Fibroblast of mammary gland (primary cell): Measurements from ENCODE around the gene CCR3.

ENCODE experiments used
- DNase-seq: peaks from one replicate; pipeline ENCODE4 v3.0.0-alpha.2; 2010; ENCODE audit warnings: low read depth
- H3K4me3 ChIP-seq: 2 replicates; pipeline ENCODE4 v1.5.1; 2011; ENCODE audit warnings: low read depth, mild to moderate bottlenecking, low read length, moderate library complexity; ENCODE audit not compliant: control insufficient read depth
- TF ChIP-seq, protein P1 (sequence below): conservative IDR thresholded peaks from 2 replicates; pipeline ENCODE4 v1.5.1; 2011; ENCODE audit warnings: low read depth, low read length, inconsistent platforms; ENCODE audit not compliant: control insufficient read depth, insufficient read depth

Gene CCR3

DNA sequence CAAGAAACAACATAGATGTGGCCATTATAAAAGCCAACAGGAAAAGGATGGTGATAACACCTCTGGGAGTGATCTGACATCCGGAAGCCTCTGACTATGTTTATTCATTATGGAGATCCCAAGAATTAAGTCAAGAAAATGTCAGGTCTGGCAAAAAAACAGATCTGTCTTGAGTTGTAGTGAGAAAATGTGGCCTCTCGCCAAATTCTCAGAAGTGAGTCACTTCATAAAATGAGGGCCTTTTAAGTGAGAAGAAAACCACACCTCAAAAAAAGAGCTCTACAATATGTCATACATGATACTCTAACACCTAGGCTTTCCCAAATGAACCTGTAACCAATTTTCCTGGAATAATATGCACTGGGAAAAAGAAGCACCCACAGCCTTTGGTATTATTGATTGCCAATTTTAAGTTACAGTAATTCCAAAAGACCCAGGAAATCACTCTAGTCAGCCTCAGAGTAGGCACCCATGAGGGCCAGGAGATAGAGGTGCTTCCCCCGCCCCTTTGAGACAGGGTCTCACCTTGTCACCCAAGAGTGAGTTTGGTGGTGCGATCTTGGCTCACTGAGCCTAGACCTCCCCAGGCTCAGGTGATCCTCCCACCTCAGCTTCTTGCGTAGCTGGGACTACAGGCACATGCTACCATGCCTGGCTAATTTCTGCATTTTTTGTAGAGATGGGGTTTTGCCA is 38.0 kb downstream of the CCR3 start:
- DNase-seq = peak; percentile 61
- no peak overlapping the region for H3K4me3 ChIP-seq
- TF ChIP-seq, protein P1, sequence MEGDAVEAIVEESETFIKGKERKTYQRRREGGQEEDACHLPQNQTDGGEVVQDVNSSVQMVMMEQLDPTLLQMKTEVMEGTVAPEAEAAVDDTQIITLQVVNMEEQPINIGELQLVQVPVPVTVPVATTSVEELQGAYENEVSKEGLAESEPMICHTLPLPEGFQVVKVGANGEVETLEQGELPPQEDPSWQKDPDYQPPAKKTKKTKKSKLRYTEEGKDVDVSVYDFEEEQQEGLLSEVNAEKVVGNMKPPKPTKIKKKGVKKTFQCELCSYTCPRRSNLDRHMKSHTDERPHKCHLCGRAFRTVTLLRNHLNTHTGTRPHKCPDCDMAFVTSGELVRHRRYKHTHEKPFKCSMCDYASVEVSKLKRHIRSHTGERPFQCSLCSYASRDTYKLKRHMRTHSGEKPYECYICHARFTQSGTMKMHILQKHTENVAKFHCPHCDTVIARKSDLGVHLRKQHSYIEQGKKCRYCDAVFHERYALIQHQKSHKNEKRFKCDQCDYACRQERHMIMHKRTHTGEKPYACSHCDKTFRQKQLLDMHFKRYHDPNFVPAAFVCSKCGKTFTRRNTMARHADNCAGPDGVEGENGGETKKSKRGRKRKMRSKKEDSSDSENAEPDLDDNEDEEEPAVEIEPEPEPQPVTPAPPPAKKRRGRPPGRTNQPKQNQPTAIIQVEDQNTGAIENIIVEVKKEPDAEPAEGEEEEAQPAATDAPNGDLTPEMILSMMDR = no peak

DNA sequence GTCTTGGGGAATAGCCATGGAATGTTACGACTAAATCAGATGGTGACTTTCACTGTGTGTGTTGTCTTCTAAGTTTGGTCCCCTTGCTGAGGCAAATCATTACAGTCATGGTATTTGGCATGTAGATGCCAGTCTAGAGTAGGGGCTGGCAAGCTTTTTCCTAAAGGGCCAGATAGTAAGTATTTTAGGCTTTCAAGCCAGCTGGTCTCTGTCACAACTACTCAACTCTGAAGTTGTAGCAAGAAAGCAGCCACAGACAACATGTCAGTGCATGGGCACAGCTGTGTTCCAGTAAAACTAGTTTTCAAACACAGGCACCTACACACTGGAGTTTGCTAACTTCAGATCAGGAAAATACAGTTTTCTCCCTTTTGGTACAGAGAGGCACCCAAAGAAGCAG is 39.3 kb downstream of the CCR3 start:
- no peak overlapping the region for H3K4me3 ChIP-seq
- TF ChIP-seq, protein P1 = no peak
- DNase-seq = no peak

DNA sequence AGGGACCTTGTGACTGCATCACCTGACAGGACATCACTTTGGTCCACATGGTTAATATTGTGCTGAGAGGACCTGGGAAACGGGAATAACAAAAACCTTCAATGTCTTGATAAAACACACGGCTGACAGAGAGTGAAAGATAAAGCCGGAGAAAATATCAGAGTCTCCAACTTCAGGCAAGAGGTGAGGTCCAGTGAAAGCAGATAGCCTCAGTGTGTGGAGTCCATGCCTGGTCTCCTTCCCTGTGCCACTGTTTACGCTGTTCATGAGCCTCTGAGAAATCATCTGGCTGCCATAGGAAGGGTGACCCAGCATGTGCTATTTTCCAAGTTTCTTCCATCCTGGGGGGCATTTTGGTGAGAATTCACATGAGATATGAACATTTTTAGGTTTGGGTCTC is 39.8 kb downstream of the CCR3 start:
- DNase-seq = no peak
- TF ChIP-seq, protein P1 = no peak

DNA sequence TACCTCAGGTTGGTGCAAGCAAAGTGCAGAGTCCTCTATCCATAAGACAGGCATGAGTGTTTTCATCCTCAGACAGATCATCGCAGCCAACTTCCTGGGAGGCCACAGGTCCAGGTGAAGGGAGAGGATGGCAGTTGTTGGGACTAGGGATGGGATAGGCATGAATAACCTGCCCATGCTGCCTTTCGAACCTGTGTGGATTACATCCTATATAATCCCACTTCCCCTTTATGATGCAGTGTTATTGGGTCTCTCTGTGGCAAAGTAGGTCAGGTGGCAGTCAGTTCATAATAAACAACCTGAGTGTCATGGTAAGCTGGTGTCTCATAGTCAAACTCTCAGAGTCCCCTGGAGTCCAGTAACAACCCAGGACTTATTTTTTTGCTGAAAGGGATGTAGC is 40.4 kb downstream of the CCR3 start:
- DNase-seq = no peak
- H3K4me3 ChIP-seq = no peak overlapping the region

More for the DNA sequence above, 39.8 kb downstream of the CCR3 start:
- no peak overlapping the region for H3K4me3 ChIP-seq

DNA sequence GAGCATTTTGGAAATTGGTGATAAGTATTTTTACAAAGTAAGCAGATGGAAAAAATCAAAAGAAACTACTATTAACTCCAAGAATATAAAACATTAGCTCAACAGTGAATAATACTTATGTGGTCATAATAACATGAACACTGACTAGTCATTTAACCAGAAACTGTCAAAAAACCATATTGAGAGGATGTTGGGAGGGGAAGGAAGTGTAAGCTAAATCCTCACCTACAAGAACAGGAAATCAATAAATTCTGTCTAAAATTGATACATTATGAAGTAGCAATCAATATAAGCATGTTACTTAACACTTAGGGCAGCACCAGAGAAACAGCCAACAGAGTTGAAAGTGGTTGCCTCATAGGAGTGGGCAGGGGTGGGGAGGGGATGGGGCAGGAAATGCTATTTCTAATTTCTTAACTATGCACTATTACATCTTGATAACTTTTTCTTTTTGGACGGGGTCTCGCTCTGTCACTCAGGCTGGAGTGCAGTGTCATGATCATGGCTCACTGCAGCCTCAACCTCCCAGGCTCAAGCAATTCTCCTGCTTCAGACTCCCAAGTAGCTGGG is 41.7 kb downstream of the CCR3 start:
- H3K4me3 ChIP-seq = no peak overlapping the region
- TF ChIP-seq, protein P1 = no peak
- no peak for DNase-seq

More for the DNA sequence above, 40.4 kb downstream of the CCR3 start:
- TF ChIP-seq, protein P1 = no peak

DNA sequence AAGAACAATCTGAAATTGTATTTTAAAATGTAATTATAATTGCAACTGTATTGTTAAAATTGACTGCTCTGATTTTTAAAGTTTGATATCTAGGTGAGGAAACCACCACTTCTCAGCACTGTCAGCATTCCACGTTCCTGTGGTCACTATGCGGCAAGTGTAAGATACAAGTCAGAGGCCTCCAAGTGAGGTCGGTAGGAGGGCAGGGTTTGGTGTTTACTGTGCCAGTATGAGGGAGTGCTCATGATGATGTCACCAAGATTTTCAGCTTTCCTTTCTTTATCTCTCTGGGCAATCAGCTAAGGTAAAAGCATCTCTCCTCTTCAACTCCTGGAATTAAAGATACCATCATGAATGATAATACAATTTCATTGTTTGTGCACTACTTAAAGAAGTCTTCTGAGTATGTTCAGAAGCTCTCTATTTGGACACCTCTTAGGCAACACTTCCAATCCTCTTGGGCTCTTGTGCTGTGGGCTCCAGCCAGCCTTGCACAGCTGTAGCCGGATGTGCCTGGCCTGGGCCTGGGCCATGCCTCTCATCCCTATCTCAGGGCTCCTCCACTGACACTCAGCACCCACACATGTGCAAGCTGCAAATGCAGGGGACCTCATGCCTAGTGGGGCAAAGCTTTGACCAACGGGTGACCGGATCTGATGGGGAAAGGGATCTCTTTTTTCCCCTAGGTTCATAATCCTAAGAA is 42.9 kb downstream of the CCR3 start:
- DNase-seq = no peak
- TF ChIP-seq, protein P1 = no peak
- H3K4me3 ChIP-seq = no peak overlapping the region
